Stimulated activated CD8-positive, alpha-beta memory T cell treated with anti-CD3 and anti-CD28 coated beads, Interleukin-15, amount 100 ng/mL, for 24 hours (primary cell): ENCODE results near the gene FAM221B.

ENCODE experiments used
- DNase-seq: peaks from one replicate; pipeline ENCODE4 v3.0.0-alpha.2; 2020; ENCODE audit warnings: low read depth

The FAM221B gene

DNA sequence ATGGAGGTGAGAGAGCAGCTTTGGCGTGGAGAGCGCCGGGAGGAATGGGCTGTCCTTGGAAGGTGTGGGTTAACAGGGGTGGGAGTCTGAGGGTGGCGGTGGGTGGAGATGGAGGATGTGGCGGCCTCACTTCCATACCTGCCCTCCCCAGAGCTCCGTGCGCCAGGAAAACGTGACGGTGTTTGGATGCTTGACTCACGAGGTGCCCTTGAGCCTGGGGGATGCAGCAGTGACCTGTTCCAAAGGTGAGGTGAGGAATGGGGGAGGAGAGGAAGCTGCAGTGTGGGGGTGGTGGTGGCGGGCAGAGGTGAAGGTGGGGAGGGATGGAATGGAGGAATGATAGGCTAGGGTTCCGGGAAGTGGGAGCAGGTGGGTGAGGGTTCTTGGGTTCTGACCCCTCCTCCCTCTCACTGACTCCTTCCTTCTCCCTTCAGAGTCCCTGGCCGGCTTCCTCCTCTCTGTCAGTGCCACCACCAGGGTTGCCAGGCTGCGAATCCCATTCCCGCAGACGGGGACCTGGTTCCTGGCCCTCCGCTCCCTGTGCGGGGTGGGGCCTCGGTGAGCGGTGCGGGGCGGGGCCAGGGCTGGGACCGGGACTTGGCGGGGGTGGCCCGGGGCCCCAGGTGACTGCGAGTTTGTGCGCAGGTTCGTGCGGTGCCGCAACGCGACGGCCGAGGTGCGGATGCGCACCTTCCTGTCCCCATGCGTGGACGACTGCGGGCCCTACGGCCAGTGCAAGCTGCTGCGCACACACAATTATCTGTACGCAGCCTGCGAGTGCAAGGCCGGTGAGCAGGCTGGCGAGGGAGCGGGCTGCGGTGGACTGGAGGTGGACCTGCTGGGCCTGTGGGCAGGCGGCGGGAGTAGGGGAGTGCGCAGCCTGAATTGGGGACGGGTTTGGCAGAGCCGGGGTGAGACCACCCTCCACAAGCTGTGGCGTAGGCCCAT is 17.6 kb upstream of the FAM221B start:
- DNase-seq = no peak

DNA sequence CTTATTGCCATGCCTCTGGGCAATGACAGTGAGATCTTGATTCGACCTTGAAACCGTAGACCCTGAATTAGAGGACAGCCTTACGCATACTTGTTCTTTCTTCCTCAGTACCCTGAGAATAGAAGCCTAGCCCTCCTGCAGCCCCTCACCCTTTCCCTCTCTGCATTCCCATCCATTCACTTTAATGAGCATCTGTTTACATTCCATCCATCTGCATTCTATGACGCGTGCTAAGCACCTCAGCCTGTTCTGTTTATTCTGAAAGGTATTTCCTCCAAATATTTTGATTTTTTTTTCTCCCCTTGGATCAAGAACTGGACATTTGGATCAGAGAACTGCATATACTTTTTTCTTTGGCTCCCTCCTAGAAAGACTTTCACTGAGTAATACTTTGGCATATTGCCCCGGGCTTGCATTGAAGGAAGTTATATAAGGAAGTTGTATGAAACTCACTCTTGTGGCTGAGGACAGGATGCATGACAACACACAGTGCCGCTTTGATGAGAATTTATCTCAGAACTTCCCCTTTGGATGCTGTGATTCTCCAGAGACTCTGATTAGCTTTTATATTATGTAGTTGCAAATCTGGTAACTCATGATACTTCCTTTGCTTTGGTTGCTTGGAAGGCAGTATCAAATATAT is 16.2 kb upstream of the FAM221B start:
- no peak for DNase-seq

DNA sequence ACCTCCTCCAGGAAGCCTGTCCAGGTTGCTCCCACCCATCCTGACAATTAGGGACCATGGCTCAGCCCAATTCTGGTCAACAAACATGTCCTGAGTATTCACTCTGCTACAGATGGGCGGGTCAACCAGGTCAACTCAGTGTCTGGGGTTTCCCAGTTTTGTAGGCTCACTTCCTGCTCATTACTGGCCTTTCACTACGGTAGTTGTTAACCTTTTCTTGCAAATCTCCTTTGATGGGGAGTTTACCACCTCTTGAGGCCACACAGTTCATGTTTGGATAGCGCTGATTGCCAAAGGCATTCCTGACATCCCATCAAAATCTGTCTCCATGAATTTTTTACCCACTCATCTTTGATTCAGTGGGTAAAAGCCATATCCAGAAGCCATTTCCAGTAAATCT is 14.3 kb upstream of the FAM221B start:
- DNase-seq = no peak

DNA sequence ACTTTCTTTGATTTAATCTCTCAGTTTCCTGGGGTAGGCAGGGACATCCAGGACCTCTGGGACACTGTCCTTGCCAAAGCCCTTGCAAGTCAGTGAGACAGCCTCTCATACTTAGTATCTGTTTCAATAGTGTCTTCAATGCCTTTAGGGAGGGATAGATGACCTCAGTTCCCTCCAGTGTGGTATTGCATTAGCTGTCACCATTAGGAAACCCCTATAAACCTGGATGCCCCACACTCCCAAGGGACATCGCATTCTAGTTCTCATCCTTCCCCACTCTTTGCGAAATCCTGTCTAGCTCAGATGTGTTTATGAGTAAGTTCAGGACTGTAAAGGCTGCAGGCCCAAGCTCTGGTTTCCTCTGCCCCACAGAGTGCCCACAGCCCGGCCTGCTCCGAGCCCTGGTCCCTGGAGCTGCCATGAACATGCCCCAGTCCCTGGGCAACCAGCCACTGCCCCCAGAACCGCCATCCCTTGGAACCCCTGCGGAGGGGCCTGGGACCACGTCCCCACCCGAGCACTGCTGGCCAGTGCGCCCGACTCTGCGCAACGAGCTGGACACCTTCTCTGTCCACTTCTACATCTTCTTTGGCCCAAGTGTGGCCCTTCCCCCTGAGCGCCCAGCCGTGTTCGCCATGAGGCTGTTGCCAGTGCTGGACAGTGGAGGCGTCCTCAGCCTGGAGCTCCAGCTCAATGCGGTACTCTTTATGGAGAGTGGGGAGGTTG is 13.7 kb upstream of the FAM221B start:
- no peak for DNase-seq

DNA sequence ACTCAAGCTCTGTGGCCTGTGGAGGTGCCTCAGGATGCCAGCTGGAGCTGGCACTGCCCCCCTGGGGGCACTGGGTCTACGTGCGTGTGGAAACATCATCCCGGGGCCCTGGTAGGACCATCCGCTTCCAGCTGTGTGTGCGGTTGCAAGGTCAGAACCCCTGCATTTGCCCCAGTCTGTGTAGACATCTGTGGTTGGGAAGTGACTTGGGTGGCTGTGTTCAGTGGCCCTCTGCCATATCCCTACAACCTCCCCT is 13.0 kb upstream of the FAM221B start:
- no peak for DNase-seq

DNA sequence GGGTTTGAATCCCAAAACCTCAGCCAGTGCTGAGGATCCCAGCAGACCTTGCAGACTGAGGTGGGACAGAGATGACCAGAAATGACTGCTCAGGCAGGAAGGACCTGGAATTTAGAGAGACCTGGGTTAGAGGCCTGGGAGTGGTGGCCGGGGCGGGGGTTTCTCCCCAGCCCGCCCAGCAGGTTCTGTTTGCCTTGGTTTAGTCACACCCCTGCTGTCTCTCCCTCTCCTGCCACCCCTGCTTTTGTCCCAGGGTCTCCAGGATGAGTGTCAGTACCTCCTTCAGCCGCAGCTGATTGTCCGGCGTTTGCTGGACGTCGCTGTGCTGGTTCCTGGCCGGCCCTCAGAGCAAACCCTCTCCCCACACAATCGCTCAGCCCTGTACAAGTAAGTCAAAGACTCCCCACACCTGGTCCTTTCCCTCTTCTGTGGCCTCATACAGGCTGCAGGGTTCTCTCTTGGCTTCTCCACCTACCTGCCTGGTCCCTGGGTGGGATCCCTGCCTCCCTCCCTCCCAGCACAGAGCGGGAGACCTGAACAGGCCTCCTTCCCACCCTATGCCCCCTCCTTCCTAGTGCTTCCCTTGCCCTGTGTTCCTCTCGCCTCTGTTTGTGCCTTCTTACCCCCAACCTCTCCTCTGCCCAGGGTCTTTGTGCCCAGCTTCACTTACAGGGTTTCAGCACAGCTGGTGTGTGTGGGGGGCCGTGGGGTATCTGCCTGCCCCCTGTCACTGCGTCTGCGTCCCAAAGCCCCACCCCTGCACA is 12.5 kb upstream of the FAM221B start:
- no peak for DNase-seq

- no peak for DNase-seq
Measured at GRCh38 chr9:35839926-35840325, 11.4 kb upstream of the FAM221B start.

- DNase-seq = no peak
Measured at GRCh38 chr9:35836595-35836994, 8.1 kb upstream of the FAM221B start.

DNA sequence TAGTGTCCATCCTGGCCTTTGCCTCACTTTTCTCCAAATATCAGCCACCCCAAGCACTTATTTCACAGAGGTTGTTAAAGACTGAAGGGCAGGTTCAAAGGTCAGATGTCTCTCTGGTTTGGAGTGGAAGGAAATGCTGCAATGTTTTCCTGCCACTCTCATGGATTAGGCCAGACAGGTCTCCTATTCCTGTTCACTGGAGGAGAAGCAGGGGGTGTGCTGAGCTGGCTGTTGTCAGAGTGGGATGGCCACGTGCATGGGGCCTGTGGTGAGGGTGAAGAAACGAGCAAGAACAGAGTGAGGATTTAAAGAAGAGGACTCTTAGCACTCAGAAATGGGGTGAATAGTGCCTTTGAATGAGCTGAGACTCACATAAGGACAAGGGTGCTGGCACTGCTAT is 7.2 kb upstream of the FAM221B start:
- no peak for DNase-seq

DNA sequence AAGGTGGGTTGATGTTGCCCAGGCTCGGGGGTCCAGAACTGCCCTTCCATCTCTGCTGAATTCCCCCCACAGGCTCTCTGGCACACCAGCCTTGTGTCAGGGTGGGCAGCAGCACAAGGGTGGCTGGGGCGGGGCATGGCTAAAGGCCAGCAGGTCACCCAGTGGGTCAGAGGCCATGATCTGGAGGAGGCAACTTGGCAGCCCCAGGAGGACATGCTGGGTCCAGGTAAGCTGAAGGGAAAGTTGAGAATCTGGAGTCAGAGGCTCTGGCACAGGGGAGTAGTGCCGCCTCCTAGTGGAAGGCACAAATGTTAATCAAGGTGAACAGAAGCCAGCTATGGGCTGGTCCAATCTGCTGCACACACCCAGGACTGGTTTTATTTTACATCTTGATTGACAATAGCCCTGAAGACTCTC is 6.7 kb upstream of the FAM221B start:
- no peak for DNase-seq

GRCh38 chr9:35834260-35835215 is 6.0 kb upstream of the FAM221B start:
- DNase-seq = no peak

- no peak for DNase-seq
Measured at GRCh38 chr9:35832814-35833213, 4.3 kb upstream of the FAM221B start.

DNA sequence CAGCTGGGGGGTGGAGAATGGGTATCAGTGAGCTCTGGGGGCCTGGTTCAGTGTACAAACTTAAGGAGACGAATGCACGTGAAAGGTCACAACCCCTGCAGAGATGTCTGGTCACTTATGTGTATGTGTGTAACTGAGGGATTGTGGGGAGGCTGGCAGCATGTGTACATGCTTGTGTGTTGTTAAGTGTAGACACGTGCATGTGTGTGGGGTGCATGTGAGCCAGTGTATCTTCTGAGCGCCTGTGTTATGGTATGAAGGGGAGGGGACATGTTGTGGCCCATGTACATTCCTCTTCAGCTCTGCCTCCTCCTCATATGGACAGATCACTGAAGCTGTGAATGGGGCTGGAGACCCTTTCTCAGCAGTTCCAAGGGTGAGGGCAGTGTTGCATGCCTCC is 2.5 kb upstream of the FAM221B start:
- no peak for DNase-seq

- no peak for DNase-seq
Measured at GRCh38 chr9:35829764-35830096, 1.2 kb upstream of the FAM221B start.

DNA sequence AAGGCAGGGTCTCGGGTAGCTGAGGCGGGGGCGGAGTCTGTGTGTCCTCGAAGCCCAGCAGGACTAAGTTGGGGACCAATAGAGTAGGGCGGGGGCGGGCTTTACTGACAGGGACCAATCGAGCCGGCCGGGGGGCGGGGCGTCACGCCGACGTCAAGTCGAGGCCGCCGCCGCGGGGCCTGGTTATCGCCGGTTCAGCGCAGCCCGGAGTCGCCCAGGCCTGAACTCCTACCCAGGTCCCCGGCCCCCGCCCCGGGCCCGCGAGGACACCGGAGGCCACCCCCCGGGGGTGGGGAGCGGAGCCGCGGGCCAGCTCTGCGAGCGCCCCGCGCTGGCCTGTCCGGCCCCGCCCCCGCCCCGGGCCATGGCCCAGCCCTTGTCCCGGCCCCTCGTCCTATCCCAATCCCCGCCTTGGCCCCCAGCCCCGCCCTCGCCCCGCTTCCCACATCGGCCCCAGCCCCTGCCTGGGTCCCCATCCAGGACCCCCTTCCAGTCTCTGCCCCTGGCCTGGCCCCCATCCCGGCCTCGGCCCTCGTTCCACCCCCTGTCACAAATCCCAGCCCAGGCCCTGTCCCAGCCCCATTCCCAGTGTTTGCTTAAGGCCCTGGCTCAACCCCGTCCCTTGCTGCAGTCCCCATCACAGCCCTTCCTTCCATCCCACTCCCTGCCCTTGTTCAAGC is 692 bp upstream of the FAM221B start, which contains the start of gene TMEM8B:
TSS of gene TMEM8B (plus strand) at position 145 of the 680 bp plus-strand sequence. CDS start at position 365, 220 bp downstream.
- peak; percentile 76 for DNase-seq

DNA sequence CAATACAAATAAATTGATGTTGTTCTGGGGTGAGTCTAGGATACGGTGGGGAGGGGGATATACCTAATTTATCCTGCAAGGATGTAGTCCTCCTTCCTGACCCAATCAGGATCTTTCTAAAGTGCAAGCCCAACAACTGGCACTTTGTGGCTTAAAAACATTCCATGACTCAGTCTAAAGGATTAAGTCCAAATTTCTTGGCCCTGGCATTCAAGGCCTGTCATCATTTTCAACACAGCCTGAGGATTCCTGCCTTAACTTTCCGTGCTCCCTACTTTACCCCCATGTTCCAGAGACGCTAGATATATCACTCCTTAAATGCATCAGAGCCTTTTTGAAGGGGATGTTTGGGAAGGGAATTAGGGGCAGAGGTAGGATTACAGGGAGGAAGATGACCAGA is 1.0 kb downstream of the FAM221B start:
- no peak for DNase-seq

DNA sequence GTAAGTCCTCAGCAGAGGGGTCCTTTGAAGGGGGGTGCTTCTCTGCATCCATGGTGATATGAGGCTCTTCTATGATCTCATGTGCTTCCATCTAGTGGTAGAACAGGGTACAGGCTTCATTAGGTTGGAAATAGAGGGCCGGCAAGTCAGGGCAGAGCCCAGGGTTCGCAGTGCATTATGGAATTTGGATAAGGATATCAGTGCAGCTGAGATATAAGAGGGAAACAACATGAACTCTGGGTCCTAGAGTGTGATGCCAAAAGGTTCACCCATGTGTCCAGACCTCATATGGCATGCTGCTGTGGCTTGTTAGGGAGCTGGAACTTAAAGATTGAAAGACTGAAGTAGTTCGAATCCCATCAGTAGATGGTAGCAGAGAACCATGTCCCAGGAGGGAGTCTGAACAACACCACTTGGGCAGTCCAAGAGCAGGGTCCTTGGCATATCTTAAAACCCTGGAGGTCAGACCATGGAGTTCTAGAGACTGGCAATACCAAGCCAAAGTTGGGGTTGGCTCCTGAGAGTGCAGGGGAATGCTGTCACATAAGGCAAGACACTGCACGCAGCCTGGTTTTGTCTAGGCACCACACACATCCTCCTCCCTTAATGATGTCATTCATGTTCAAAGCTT is 2.3 kb downstream of the FAM221B start:
- DNase-seq = no peak

- DNase-seq = no peak
Measured at GRCh38 chr9:35822926-35823325, 5.6 kb downstream of the FAM221B start.

DNA sequence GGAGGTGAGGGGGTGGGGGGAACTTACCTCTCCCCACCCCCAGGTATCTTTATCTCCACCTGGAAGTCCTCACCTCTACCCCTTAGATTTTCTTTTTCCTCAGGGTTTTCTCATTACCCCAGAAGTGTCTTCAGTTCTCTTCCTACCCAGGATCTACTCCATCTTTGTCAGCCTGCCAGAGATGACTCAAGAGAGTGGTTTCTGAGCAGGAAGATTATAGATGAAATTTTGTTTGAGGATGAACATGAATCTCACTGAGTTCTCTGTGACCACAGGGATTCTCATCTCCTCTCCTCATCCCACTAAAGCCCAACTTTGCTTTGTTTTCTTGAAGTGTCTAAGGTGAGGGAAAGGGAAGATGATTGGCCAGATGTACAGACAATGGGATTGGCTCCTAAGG is 8.5 kb downstream of the FAM221B start:
- no peak for DNase-seq

- DNase-seq = no peak
Measured at GRCh38 chr9:35818341-35818740, 10.2 kb downstream of the FAM221B start.
